ENCODE measurements around the gene ZNF282.

Gene ZNF282

GRCh38 chr7:149207324-149208035 is 12.1 kb downstream of the ZNF282 start:
- H3K9me3 ChIP-seq (ENCODE audit: control insufficient read depth in 2 of 2, low read length in 2 of 2) = no peaks in the 10 kb centered on the region
- peaks cover 59 to 83% of the 10 kb centered on the region in 2 donors for H3K36me3 ChIP-seq (ENCODE audit: control insufficient read depth in 2 of 2, insufficient read depth in 2 of 2, low read length in 2 of 2)
- peaks cover 0 to 7% of the 10 kb centered on the region in 2 donors for H3K4me1 ChIP-seq (ENCODE audit: control insufficient read depth in 2 of 2, insufficient read depth in 2 of 2, low read length in 2 of 2)
- H3K27ac ChIP-seq (ENCODE audit: low read depth in 2 of 2, low read length in 2 of 2) = no peak overlapping the region
- H3K4me3 ChIP-seq (ENCODE audit: low read length in 2 of 2) = no peak overlapping the region
- H3K9ac ChIP-seq (ENCODE audit: low read depth in 1 of 2, low read length in 2 of 2) = no peak overlapping the region
- H3K27me3 ChIP-seq (ENCODE audit: control insufficient read depth in 2 of 2, insufficient read depth in 2 of 2, low read length in 2 of 2) = no peaks in the 10 kb centered on the region

GRCh38 chr7:149209518-149210269 is 14.3 kb downstream of the ZNF282 start:
- Histone ChIP-seq H3K9me3 (ENCODE audit: control insufficient read depth in 2 of 2, low read length in 2 of 2) (no peaks in the 10 kb centered on the region), H3K4me1 (ENCODE audit: control insufficient read depth in 2 of 2, insufficient read depth in 2 of 2, low read length in 2 of 2) (peaks cover 0 to 7% of the 10 kb centered on the region in 2 donors), H3K9ac (ENCODE audit: low read depth in 1 of 2, low read length in 2 of 2) (no peak overlapping the region), H3K27me3 (ENCODE audit: control insufficient read depth in 2 of 2, insufficient read depth in 2 of 2, low read length in 2 of 2) (no peaks in the 10 kb centered on the region), H3K27ac (ENCODE audit: low read depth in 2 of 2, low read length in 2 of 2) (no peak overlapping the region), H3K4me3 (ENCODE audit: low read length in 2 of 2) (no peak overlapping the region), H3K36me3 (ENCODE audit: control insufficient read depth in 2 of 2, insufficient read depth in 2 of 2, low read length in 2 of 2) (peaks cover 64 to 84% of the 10 kb centered on the region in 2 donors)

- no peak overlapping the region for H3K27ac ChIP-seq (ENCODE audit: low read depth in 2 of 2, low read length in 2 of 2)
- no peak overlapping the region for H3K4me3 ChIP-seq (ENCODE audit: low read length in 2 of 2)
- peaks cover 68 to 91% of the 10 kb centered on the region in 2 donors for H3K36me3 ChIP-seq (ENCODE audit: control insufficient read depth in 2 of 2, insufficient read depth in 2 of 2, low read length in 2 of 2)
Observed at GRCh38 chr7:149210551-149210950, 15.2 kb downstream of the ZNF282 start.

GRCh38 chr7:149214020-149214720 is 18.8 kb downstream of the ZNF282 start:
- no peaks in the 10 kb centered on the region for H3K9me3 ChIP-seq (ENCODE audit: control insufficient read depth in 2 of 2, low read length in 2 of 2)
- no peaks in the 10 kb centered on the region for H3K27me3 ChIP-seq (ENCODE audit: control insufficient read depth in 2 of 2, insufficient read depth in 2 of 2, low read length in 2 of 2)
- H3K27ac ChIP-seq (ENCODE audit: low read depth in 2 of 2, low read length in 2 of 2) = no peak overlapping the region
- H3K9ac ChIP-seq (ENCODE audit: low read depth in 1 of 2, low read length in 2 of 2) = no peak overlapping the region
- no peaks in the 10 kb centered on the region for H3K4me1 ChIP-seq (ENCODE audit: control insufficient read depth in 2 of 2, insufficient read depth in 2 of 2, low read length in 2 of 2)
- H3K36me3 ChIP-seq (ENCODE audit: control insufficient read depth in 2 of 2, insufficient read depth in 2 of 2, low read length in 2 of 2) = peaks cover 71 to 93% of the 10 kb centered on the region in 2 donors
- no peak overlapping the region for H3K4me3 ChIP-seq (ENCODE audit: low read length in 2 of 2)

More at GRCh38 chr7:149210551-149210950, 15.2 kb downstream of the ZNF282 start:
- Histone ChIP-seq H3K9ac (ENCODE audit: low read depth in 1 of 2, low read length in 2 of 2) (no peak overlapping the region), H3K27me3 (ENCODE audit: control insufficient read depth in 2 of 2, insufficient read depth in 2 of 2, low read length in 2 of 2) (no peaks in the 10 kb centered on the region), H3K9me3 (ENCODE audit: control insufficient read depth in 2 of 2, low read length in 2 of 2) (no peaks in the 10 kb centered on the region), H3K4me1 (ENCODE audit: control insufficient read depth in 2 of 2, insufficient read depth in 2 of 2, low read length in 2 of 2) (peaks cover 0 to 6% of the 10 kb centered on the region in 2 donors)

GRCh38 chr7:149216402-149216801 is 21.1 kb downstream of the ZNF282 start:
- H3K9me3 ChIP-seq (ENCODE audit: control insufficient read depth in 2 of 2, low read length in 2 of 2) = no peaks in the 10 kb centered on the region
- H3K9ac ChIP-seq (ENCODE audit: low read depth in 1 of 2, low read length in 2 of 2) = no peak overlapping the region
- H3K4me1 ChIP-seq (ENCODE audit: control insufficient read depth in 2 of 2, insufficient read depth in 2 of 2, low read length in 2 of 2) = no peaks in the 10 kb centered on the region
- H3K4me3 ChIP-seq (ENCODE audit: low read length in 2 of 2) = no peak overlapping the region
- no peaks in the 10 kb centered on the region for H3K27me3 ChIP-seq (ENCODE audit: control insufficient read depth in 2 of 2, insufficient read depth in 2 of 2, low read length in 2 of 2)
- H3K27ac ChIP-seq (ENCODE audit: low read depth in 2 of 2, low read length in 2 of 2) = no peak overlapping the region
- H3K36me3 ChIP-seq (ENCODE audit: control insufficient read depth in 2 of 2, insufficient read depth in 2 of 2, low read length in 2 of 2) = peaks cover 64 to 79% of the 10 kb centered on the region in 2 donors

- Histone ChIP-seq H3K4me1 (ENCODE audit: control insufficient read depth in 2 of 2, insufficient read depth in 2 of 2, low read length in 2 of 2) (no peaks in the 10 kb centered on the region), H3K36me3 (ENCODE audit: control insufficient read depth in 2 of 2, insufficient read depth in 2 of 2, low read length in 2 of 2) (peaks cover 60 to 72% of the 10 kb centered on the region in 2 donors), H3K27me3 (ENCODE audit: control insufficient read depth in 2 of 2, insufficient read depth in 2 of 2, low read length in 2 of 2) (no peaks in the 10 kb centered on the region), H3K4me3 (ENCODE audit: low read length in 2 of 2) (no peak overlapping the region), H3K9me3 (ENCODE audit: control insufficient read depth in 2 of 2, low read length in 2 of 2) (no peaks in the 10 kb centered on the region), H3K9ac (ENCODE audit: low read depth in 1 of 2, low read length in 2 of 2) (no peak overlapping the region), H3K27ac (ENCODE audit: low read depth in 2 of 2, low read length in 2 of 2) (no peak overlapping the region)
Observed at GRCh38 chr7:149217570-149217969, 22.2 kb downstream of the ZNF282 start.

- H3K4me1 ChIP-seq (ENCODE audit: control insufficient read depth in 2 of 2, insufficient read depth in 2 of 2, low read length in 2 of 2) = no peaks in the 10 kb centered on the region
- peaks cover 54 to 63% of the 10 kb centered on the region in 2 donors for H3K36me3 ChIP-seq (ENCODE audit: control insufficient read depth in 2 of 2, insufficient read depth in 2 of 2, low read length in 2 of 2)
- no peaks in the 10 kb centered on the region for H3K9me3 ChIP-seq (ENCODE audit: control insufficient read depth in 2 of 2, low read length in 2 of 2)
- H3K9ac ChIP-seq (ENCODE audit: low read depth in 1 of 2, low read length in 2 of 2) = no peak overlapping the region
- no peaks in the 10 kb centered on the region for H3K27me3 ChIP-seq (ENCODE audit: control insufficient read depth in 2 of 2, insufficient read depth in 2 of 2, low read length in 2 of 2)
- H3K4me3 ChIP-seq (ENCODE audit: low read length in 2 of 2) = no peak overlapping the region
- H3K27ac ChIP-seq (ENCODE audit: low read depth in 2 of 2, low read length in 2 of 2) = no peak overlapping the region
Observed at GRCh38 chr7:149218469-149219420, 23.4 kb downstream of the ZNF282 start.

GRCh38 chr7:149220534-149220933 is 25.2 kb downstream of the ZNF282 start:
- H3K27me3 ChIP-seq (ENCODE audit: control insufficient read depth in 2 of 2, insufficient read depth in 2 of 2, low read length in 2 of 2) = no peaks in the 10 kb centered on the region
- H3K9me3 ChIP-seq (ENCODE audit: control insufficient read depth in 2 of 2, low read length in 2 of 2) = no peaks in the 10 kb centered on the region
- peaks cover 50 to 57% of the 10 kb centered on the region in 2 donors for H3K36me3 ChIP-seq (ENCODE audit: control insufficient read depth in 2 of 2, insufficient read depth in 2 of 2, low read length in 2 of 2)
- H3K4me3 ChIP-seq (ENCODE audit: low read length in 2 of 2) = no peak overlapping the region
- H3K27ac ChIP-seq (ENCODE audit: low read depth in 2 of 2, low read length in 2 of 2) = no peak overlapping the region
- H3K9ac ChIP-seq (ENCODE audit: low read depth in 1 of 2, low read length in 2 of 2) = no peak overlapping the region
- no peaks in the 10 kb centered on the region for H3K4me1 ChIP-seq (ENCODE audit: control insufficient read depth in 2 of 2, insufficient read depth in 2 of 2, low read length in 2 of 2)

GRCh38 chr7:149223176-149223575 is 27.8 kb downstream of the ZNF282 start:
- Histone ChIP-seq H3K4me3 (ENCODE audit: low read length in 2 of 2) (no peak overlapping the region), H3K36me3 (ENCODE audit: control insufficient read depth in 2 of 2, insufficient read depth in 2 of 2, low read length in 2 of 2) (peaks cover 34 to 36% of the 10 kb centered on the region in 2 donors), H3K4me1 (ENCODE audit: control insufficient read depth in 2 of 2, insufficient read depth in 2 of 2, low read length in 2 of 2) (peaks cover 0 to 4% of the 10 kb centered on the region in 2 donors), H3K27ac (ENCODE audit: low read depth in 2 of 2, low read length in 2 of 2) (no peak overlapping the region), H3K27me3 (ENCODE audit: control insufficient read depth in 2 of 2, insufficient read depth in 2 of 2, low read length in 2 of 2) (no peaks in the 10 kb centered on the region), H3K9ac (ENCODE audit: low read depth in 1 of 2, low read length in 2 of 2) (no peak overlapping the region), H3K9me3 (ENCODE audit: control insufficient read depth in 2 of 2, low read length in 2 of 2) (no peaks in the 10 kb centered on the region)

Data from mucosa of rectum (tissue), 2 donors.